Stimulated activated CD4-positive, alpha-beta T cell treated with anti-CD3 and anti-CD28 coated beads, Interleukin-1b, Interleukin-23, amount 100 ng/mL, for 1 hour (primary cell): ENCODE measurements around the gene MTSS2.

Experiments used
- DNase-seq, 2 donors: peaks; one replicate each; pipeline ENCODE4 v3.0.0-alpha.2; 2020; ENCODE audit warnings: low read depth in 2 of 2

The MTSS2 gene

GRCh38 chr16:70715055-70715858 is 29.4 kb upstream of the MTSS2 start:
- DNase-seq = no peak

- no peak for DNase-seq
These were observed 28.8 kb upstream of the MTSS2 start for GRCh38 chr16:70714581-70715054.

- no peak for DNase-seq
These were observed 28.0 kb upstream of the MTSS2 start for GRCh38 chr16:70713824-70714223.

GRCh38 chr16:70713342-70713741 is 27.5 kb upstream of the MTSS2 start:
- no peak for DNase-seq

- no peak for DNase-seq
These were observed 27.1 kb upstream of the MTSS2 start for GRCh38 chr16:70712942-70713341.

GRCh38 chr16:70712359-70712758 is 26.5 kb upstream of the MTSS2 start:
- no peak for DNase-seq

- DNase-seq = no peak
These were observed 25.6 kb upstream of the MTSS2 start for GRCh38 chr16:70711211-70712031.

GRCh38 chr16:70710422-70711210 is 24.8 kb upstream of the MTSS2 start:
- no peak for DNase-seq

- no peak for DNase-seq
These were observed 24.1 kb upstream of the MTSS2 start for GRCh38 chr16:70709942-70710341.

- no peak for DNase-seq
These were observed 23.6 kb upstream of the MTSS2 start for GRCh38 chr16:70709457-70709856.

GRCh38 chr16:70708366-70709246 is 22.8 kb upstream of the MTSS2 start:
- no peak for DNase-seq

GRCh38 chr16:70706948-70707465 is 21.2 kb upstream of the MTSS2 start:
- no peak for DNase-seq

GRCh38 chr16:70705056-70705455 is 19.2 kb upstream of the MTSS2 start:
- no peak for DNase-seq

GRCh38 chr16:70704586-70704985 is 18.7 kb upstream of the MTSS2 start:
- DNase-seq = no peak

GRCh38 chr16:70703835-70704381 is 18.1 kb upstream of the MTSS2 start:
- DNase-seq = no peak

GRCh38 chr16:70703041-70703834 is 17.4 kb upstream of the MTSS2 start:
- no peak for DNase-seq

- no peak for DNase-seq
These were observed 16.8 kb upstream of the MTSS2 start for GRCh38 chr16:70702624-70703023.

GRCh38 chr16:70701998-70702397 is 16.1 kb upstream of the MTSS2 start:
- no peak for DNase-seq

- no peak for DNase-seq
These were observed 15.7 kb upstream of the MTSS2 start for GRCh38 chr16:70701596-70701995.

- no peak for DNase-seq
These were observed 15.2 kb upstream of the MTSS2 start for GRCh38 chr16:70701036-70701435.
